NB4 (cell line): Measurements from ENCODE around the gene BIN1.

Experiments used
- MYC ChIP-seq: IDR thresholded peaks from 2 replicates; pipeline ENCODE4 v1.6.1; 2011; ENCODE audit warnings: low read depth, low read length
- POLR2A ChIP-seq: IDR thresholded peaks from 2 replicates; pipeline ENCODE4 v1.6.1; 2011; ENCODE audit warnings: mild to moderate bottlenecking; ENCODE audit not compliant: insufficient read length; ENCODE audit errors: extremely low read depth
- TF ChIP-seq, protein P1 (sequence below): IDR thresholded peaks from one replicate; pipeline ENCODE4 v1.5.1; 2012; ENCODE audit warnings: low read depth, low read length
- TF ChIP-seq, protein P2 (sequence below): IDR thresholded peaks from 2 replicates; pipeline ENCODE4 v1.6.1; 2011; ENCODE audit warnings: low read depth, low read length

GRCh38 chr2:127083819-127084503, 23.0 kb downstream of the BIN1 start:
- TF ChIP-seq, protein P1, sequence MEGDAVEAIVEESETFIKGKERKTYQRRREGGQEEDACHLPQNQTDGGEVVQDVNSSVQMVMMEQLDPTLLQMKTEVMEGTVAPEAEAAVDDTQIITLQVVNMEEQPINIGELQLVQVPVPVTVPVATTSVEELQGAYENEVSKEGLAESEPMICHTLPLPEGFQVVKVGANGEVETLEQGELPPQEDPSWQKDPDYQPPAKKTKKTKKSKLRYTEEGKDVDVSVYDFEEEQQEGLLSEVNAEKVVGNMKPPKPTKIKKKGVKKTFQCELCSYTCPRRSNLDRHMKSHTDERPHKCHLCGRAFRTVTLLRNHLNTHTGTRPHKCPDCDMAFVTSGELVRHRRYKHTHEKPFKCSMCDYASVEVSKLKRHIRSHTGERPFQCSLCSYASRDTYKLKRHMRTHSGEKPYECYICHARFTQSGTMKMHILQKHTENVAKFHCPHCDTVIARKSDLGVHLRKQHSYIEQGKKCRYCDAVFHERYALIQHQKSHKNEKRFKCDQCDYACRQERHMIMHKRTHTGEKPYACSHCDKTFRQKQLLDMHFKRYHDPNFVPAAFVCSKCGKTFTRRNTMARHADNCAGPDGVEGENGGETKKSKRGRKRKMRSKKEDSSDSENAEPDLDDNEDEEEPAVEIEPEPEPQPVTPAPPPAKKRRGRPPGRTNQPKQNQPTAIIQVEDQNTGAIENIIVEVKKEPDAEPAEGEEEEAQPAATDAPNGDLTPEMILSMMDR, result no peak
- TF ChIP-seq POLR2A (no peak), MYC (no peak)
- TF ChIP-seq, protein P2, sequence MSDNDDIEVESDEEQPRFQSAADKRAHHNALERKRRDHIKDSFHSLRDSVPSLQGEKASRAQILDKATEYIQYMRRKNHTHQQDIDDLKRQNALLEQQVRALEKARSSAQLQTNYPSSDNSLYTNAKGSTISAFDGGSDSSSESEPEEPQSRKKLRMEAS, result no peak
